IMR-90 (cell line): ENCODE measurements around the gene MYPOP. TPM values are rescaled to one million over a fixed set of nuclear protein-coding genes. Genes with fewer than 3 reads are reported as not detected.

ENCODE experiments used
- ATAC-seq: fragments of 200-7000 bp; cut with Tn5 transposase; 2 replicates; pipeline ENCODE4 v1.9.1; 2020; ENCODE audit warnings: low read depth, mild to moderate bottlenecking, moderate library complexity
- BruUV-seq: library from RNA; stranded (reverse); fragments of 400-500 nt; replicated peaks from 2 replicates; lab custom pipeline; 2021; lab: Mats Ljungman, UMichigan
- CTCF ChIA-PET: fragments of 300-600 bp; formaldehyde crosslinking; extraction: SDS; loops from one replicate; lab custom pipeline; 2021; ENCODE audit warnings: antibody characterized with exemption; lab: Yijun Ruan, JAX
- POLR2A ChIA-PET: fragments of 300-600 bp; sonication (Branson Sonifier 250); formaldehyde crosslinking; loops from one replicate; lab custom pipeline; 2022; ENCODE audit warnings: antibody characterized with exemption; ENCODE audit not compliant: unreplicated experiment; lab: Charles Lee
- DNase-seq: peaks from one replicate; pipeline ENCODE4 v3.0.0; 2013
- H2AFZ ChIP-seq: replicated peaks from 2 replicates; pipeline ENCODE3; 2013; ENCODE audit warnings: low read length, mild to moderate bottlenecking; ENCODE audit not compliant: poor library complexity
- H2AK5ac ChIP-seq: 2 replicates; pipeline ENCODE4 v1.6.1; 2013; ENCODE audit warnings: low read depth, low read length, inconsistent platforms
- H2AK9ac ChIP-seq: replicated peaks from 2 replicates; pipeline ENCODE3; 2013; ENCODE audit warnings: mild to moderate bottlenecking, low read depth, low read length, moderate library complexity; ENCODE audit not compliant: poor library complexity
- H2BK120ac ChIP-seq: 2 replicates; pipeline ENCODE4 v1.6.1; 2013; ENCODE audit warnings: low read depth, low read length, inconsistent platforms
- H2BK15ac ChIP-seq: 3 replicates; pipeline ENCODE4 v1.6.1; 2013; ENCODE audit warnings: low read depth, low read length, inconsistent platforms
- H2BK20ac ChIP-seq: 2 replicates; pipeline ENCODE4 v1.6.1; 2013; ENCODE audit warnings: low read depth, mild to moderate bottlenecking, inconsistent platforms, low read length, moderate library complexity
- H2BK5ac ChIP-seq: 2 replicates; pipeline ENCODE4 v1.6.1; 2013; ENCODE audit warnings: mild to moderate bottlenecking, low read depth, low read length, inconsistent platforms; ENCODE audit not compliant: poor library complexity, severe bottlenecking
- H3K14ac ChIP-seq: replicated peaks from 2 replicates; pipeline ENCODE4 v1.6.1; 2013; ENCODE audit warnings: low read depth, low read length, inconsistent platforms
- H3K18ac ChIP-seq: 2 replicates; pipeline ENCODE4 v1.6.1; 2013; ENCODE audit warnings: low read depth, low read length, control low read depth
- H3K23ac ChIP-seq: 2 replicates; pipeline ENCODE4 v1.6.1; 2013; ENCODE audit warnings: low read depth, low read length, inconsistent platforms
- H3K27ac ChIP-seq: 2 replicates; pipeline ENCODE4 v1.5.1; 2013; ENCODE audit warnings: mild to moderate bottlenecking, control low read depth, low read length; ENCODE audit not compliant: insufficient read depth
- H3K27me3 ChIP-seq: 2 replicates; pipeline ENCODE4 v1.6.1; 2013; ENCODE audit warnings: low read length; ENCODE audit not compliant: control insufficient read depth, insufficient read depth
- H3K36me3 ChIP-seq: 2 replicates; pipeline ENCODE4 v1.6.1; 2013; ENCODE audit warnings: low read length, mixed read lengths; ENCODE audit not compliant: control insufficient read depth, insufficient read depth
- H3K4ac ChIP-seq: 2 replicates; pipeline ENCODE4 v1.6.1; 2013; ENCODE audit warnings: low read depth, low read length, inconsistent platforms
- H3K4me1 ChIP-seq: 2 replicates; pipeline ENCODE4 v1.6.1; 2013; ENCODE audit warnings: low read length, mixed read lengths; ENCODE audit not compliant: control insufficient read depth, insufficient read depth
- H3K4me2 ChIP-seq: 2 replicates; pipeline ENCODE4 v1.6.1; 2013; ENCODE audit warnings: low read depth, mild to moderate bottlenecking, control low read depth, low read length, moderate library complexity
- H3K4me3 ChIP-seq: 2 replicates; pipeline ENCODE4 v1.5.1; 2013; ENCODE audit warnings: low read depth, mild to moderate bottlenecking, control low read depth, low read length, moderate library complexity; ENCODE audit not compliant: insufficient read depth
- H3K56ac ChIP-seq: 2 replicates; pipeline ENCODE4 v1.6.1; 2013; ENCODE audit warnings: low read length, inconsistent platforms; ENCODE audit not compliant: insufficient read depth; ENCODE audit errors: extremely low read depth
- H3K79me1 ChIP-seq, 2 experiments: 2 replicates each; pipeline ENCODE4 v1.6.1; 2013; ENCODE audit warnings: low read length in 2 of 2, inconsistent platforms in 1 of 2, low read depth in 1 of 2
- H3K9ac ChIP-seq: 2 replicates; pipeline ENCODE4 v1.6.1; 2013; ENCODE audit warnings: low read depth, low read length, control low read depth
- H3K9me1 ChIP-seq: 2 replicates; pipeline ENCODE4 v1.6.1; 2013; ENCODE audit warnings: low read length, inconsistent platforms; ENCODE audit not compliant: insufficient read depth
- H3K9me3 ChIP-seq: 2 replicates; pipeline ENCODE4 v1.6.1; 2013; ENCODE audit warnings: low read length; ENCODE audit not compliant: control insufficient read depth, insufficient read depth
- H4K20me1 ChIP-seq: 2 replicates; pipeline ENCODE4 v1.6.1; 2013; ENCODE audit warnings: low read length, inconsistent platforms; ENCODE audit not compliant: insufficient read depth
- H4K5ac ChIP-seq: 2 replicates; pipeline ENCODE4 v1.6.1; 2013; ENCODE audit warnings: mild to moderate bottlenecking, low read depth, low read length, control low read depth
- H4K8ac ChIP-seq, 2 experiments: 2 replicates each; pipeline ENCODE4 v1.6.1; 2013; ENCODE audit warnings: low read depth in 2 of 2, low read length in 2 of 2, control low read depth in 1 of 2, inconsistent platforms in 1 of 2
- H4K91ac ChIP-seq: 2 replicates; pipeline ENCODE4 v1.6.1; 2013; ENCODE audit warnings: low read depth, low read length, inconsistent platforms; ENCODE audit not compliant: insufficient read depth
- BHLHE40 ChIP-seq: fragments of 150-350 bp; IDR thresholded peaks from 2 replicates; pipeline ENCODE4 v1.6.1; 2016; ENCODE audit warnings: mild to moderate bottlenecking, low read depth, low read length
- CEBPB ChIP-seq: IDR thresholded peaks from 2 replicates; pipeline ENCODE4 v1.6.1; 2012; ENCODE audit warnings: low read depth, low read length, improper control_type of control experiment
- CHD1 ChIP-seq: IDR thresholded peaks from 2 replicates; pipeline ENCODE4 v1.6.1; 2012; ENCODE audit warnings: low read depth, low read length, improper control_type of control experiment
- FOS ChIP-seq: fragments of 150-350 bp; IDR thresholded peaks from 2 replicates; pipeline ENCODE4 v1.6.1; 2016; ENCODE audit warnings: low read depth, low read length
- MAFK ChIP-seq: IDR thresholded peaks from 2 replicates; pipeline ENCODE4 v1.6.1; 2012; ENCODE audit warnings: low read depth, low read length, improper control_type of control experiment
- MAZ ChIP-seq: IDR thresholded peaks from 2 replicates; pipeline ENCODE4 v1.6.1; 2012; ENCODE audit warnings: low read depth, mild to moderate bottlenecking, low read length, improper control_type of control experiment, moderate library complexity, borderline replicate concordance
- MXI1 ChIP-seq: IDR thresholded peaks from 2 replicates; pipeline ENCODE4 v1.6.1; 2012; ENCODE audit warnings: low read depth, mild to moderate bottlenecking, low read length, moderate library complexity, borderline replicate concordance
- POLR2A ChIP-seq: IDR thresholded peaks from 2 replicates; pipeline ENCODE4 v1.6.1; 2012; ENCODE audit warnings: mild to moderate bottlenecking, low read depth, low read length
- RCOR1 ChIP-seq: IDR thresholded peaks from 2 replicates; pipeline ENCODE4 v1.6.1; 2012; ENCODE audit warnings: mild to moderate bottlenecking, low read length, improper control_type of control experiment; ENCODE audit not compliant: insufficient replicate concordance
- RFX5 ChIP-seq: IDR thresholded peaks from 2 replicates; pipeline ENCODE4 v1.8.0; 2012; ENCODE audit warnings: low read depth, mild to moderate bottlenecking, low read length, moderate library complexity
- SMC3 ChIP-seq: fragments of 150-350 bp; IDR thresholded peaks from 2 replicates; pipeline ENCODE4 v1.6.1; 2016; ENCODE audit warnings: low read depth, mild to moderate bottlenecking, antibody characterized with exemption, low read length, moderate library complexity
- WGBS, 2 experiments: methylation state at CpG; one replicate each; pipeline versions ENCODE4 v1.1.5 to v1.1.7; 2013; ENCODE audit warnings: missing lambda C conversion rate in 2 of 2; ENCODE audit not compliant: insufficient read length in 1 of 2; ENCODE audit errors: extremely low coverage in 2 of 2; 5-methylcytosine and 5-hydroxymethylcytosine counted together
- dilution Hi-C: fragments of 300-500 bp; cut with HindIII; formaldehyde crosslinking; loops from one replicate; pipeline ENCODE4 v1.14.3; 2018; ENCODE audit warnings: low sequenced_read_pairs; ENCODE audit not compliant: unreplicated experiment
- in situ Hi-C: fragments of 300-500 bp; cut with MboI; formaldehyde crosslinking; loops from 3 replicates; pipeline ENCODE4 v1.14.3; 2019; ENCODE audit warnings: low sequenced_read_pairs, inconsistent platforms, mixed read lengths
- intact Hi-C: fragments of 100-400 bp; cut with micrococcal nuclease; formaldehyde crosslinking; loops from 2 replicates; pipeline ENCODE4 v1.10.0; 2022
- polyA plus RNA-seq, 3 experiments: library from polyadenylated mRNA; depleted of rRNA; stranded (reverse); fragments of >200 nt; gene quantifications; 2 replicates each; pipeline ENCODE4 v1.2.3, GENCODE V29; 2012; ENCODE audit warnings: low replicate concordance in 1 of 3
- total RNA-seq: library from RNA; depleted of rRNA; stranded (reverse); fragments of >200 nt; gene quantifications from 2 replicates; pipeline ENCODE4 v1.2.3, GENCODE V29; 2012
- TF ChIP-seq, protein P1 (sequence below): conservative IDR thresholded peaks from 2 replicates; pipeline ENCODE4 v1.5.1; 2012; ENCODE audit warnings: mild to moderate bottlenecking, low read depth, low read length, improper control_type of control experiment
- TF ChIP-seq, protein P2 (sequence below): fragments of 150-350 bp; IDR thresholded peaks from 2 replicates; pipeline ENCODE4 v1.6.1; 2017; ENCODE audit warnings: mild to moderate bottlenecking, antibody characterized with exemption, low read length, low read depth

Gene MYPOP
- total and polyA plus RNA-seq, 2 of the 4 experiments (the other 2 are of a cell fraction), result 0.36 to 2.8 TPM

DNA sequence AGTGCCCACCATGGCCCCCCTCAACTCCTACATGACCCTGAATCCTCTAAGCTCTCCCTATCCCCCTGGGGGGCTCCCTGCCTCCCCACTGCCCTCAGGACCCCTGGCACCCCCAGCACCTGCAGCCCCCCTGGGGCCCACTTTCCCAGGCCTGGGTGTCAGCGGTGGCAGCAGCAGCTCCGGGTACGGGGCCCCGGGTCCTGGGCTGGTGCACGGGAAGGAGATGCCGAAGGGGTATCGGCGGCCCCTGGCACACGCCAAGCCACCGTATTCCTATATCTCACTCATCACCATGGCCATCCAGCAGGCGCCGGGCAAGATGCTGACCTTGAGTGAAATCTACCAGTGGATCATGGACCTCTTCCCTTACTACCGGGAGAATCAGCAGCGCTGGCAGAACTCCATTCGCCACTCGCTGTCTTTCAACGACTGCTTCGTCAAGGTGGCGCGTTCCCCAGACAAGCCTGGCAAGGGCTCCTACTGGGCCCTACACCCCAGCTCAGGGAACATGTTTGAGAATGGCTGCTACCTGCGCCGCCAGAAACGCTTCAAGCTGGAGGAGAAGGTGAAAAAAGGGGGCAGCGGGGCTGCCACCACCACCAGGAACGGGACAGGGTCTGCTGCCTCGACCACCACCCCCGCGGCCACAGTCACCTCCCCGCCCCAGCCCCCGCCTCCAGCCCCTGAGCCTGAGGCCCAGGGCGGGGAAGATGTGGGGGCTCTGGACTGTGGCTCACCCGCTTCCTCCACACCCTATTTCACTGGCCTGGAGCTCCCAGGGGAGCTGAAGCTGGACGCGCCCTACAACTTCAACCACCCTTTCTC is 30.1 kb downstream of the MYPOP start (continued):
- no peak for TF ChIP-seq POLR2A

DNA sequence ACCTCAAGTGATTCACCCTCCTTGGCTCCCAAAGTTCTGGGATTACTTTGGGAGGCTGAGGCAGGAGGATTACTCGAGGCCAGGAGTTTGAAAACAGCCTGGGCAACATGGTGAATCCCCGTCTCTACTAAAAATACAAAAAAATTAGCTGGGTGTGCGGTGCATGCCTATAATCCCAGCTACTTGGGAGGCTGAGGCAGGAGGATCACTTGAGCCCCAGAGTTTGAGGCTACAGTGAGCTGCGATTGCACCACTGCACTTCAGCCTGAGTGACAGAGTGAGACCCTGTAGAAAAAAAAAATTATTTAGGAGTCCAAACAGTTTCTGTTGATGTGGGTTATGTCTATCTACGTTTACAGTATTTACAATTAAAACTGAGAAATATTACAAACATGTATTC is 31.6 kb downstream of the MYPOP start:
- intact Hi-C loops (no loop called here), in situ Hi-C loops (no loop called here), dilution Hi-C loops (no loop called here)
- no peak overlapping the region for H4K8ac ChIP-seq
- no peak for DNase-seq
- no peaks in the 10 kb centered on the region for H3K79me1 ChIP-seq
- no peak for ATAC-seq
- H3K4ac ChIP-seq, result no peak overlapping the region
- H2BK120ac ChIP-seq, result no peak overlapping the region
- H2BK5ac ChIP-seq, result no peak overlapping the region
- 83% methylated on average over 1 of the region's 5 CpGs; no CpG with 5 or more reads in 1 of the 2 experiments for WGBS, 2 experiments
- H4K20me1 ChIP-seq, result no peaks in the 10 kb centered on the region
- no peak overlapping the region for H2BK20ac ChIP-seq
- H2AFZ ChIP-seq, result no peak overlapping the region
- H3K18ac ChIP-seq, result no peak overlapping the region
- no peaks in the 10 kb centered on the region for H3K9me3 ChIP-seq
- no peak overlapping the region for H2AK5ac ChIP-seq
- H3K27me3 ChIP-seq, result peaks cover 39% of the 10 kb centered on the region
- ChIA-PET CTCF (no interaction called here), POLR2A (no interaction called here)
- H3K4me1 ChIP-seq, result no peaks in the 10 kb centered on the region
- H3K4me2 ChIP-seq, result no peak overlapping the region
- no peak overlapping the region for H3K56ac ChIP-seq
- BruUV-seq, result no TSS peak
- H3K9me1 ChIP-seq, result no peaks in the 10 kb centered on the region
- H4K91ac ChIP-seq, result no peak overlapping the region
- no peak overlapping the region for H3K4me3 ChIP-seq
- no peak overlapping the region for H2BK15ac ChIP-seq
- H3K9ac ChIP-seq, result no peak overlapping the region
- H3K27ac ChIP-seq, result no peak overlapping the region
- H4K5ac ChIP-seq, result no peak overlapping the region
- no peaks in the 10 kb centered on the region for H3K36me3 ChIP-seq
- no peak overlapping the region for H3K14ac ChIP-seq
- no peak overlapping the region for H3K23ac ChIP-seq
- no peak overlapping the region for H2AK9ac ChIP-seq
- TF ChIP-seq MXI1 (no peak), RCOR1 (no peak), RFX5 (no peak), FOS (no peak), CHD1 (no peak), BHLHE40 (no peak), MAZ (no peak), MAFK (no peak), SMC3 (no peak), CEBPB (no peak)
- TF ChIP-seq, protein P1, sequence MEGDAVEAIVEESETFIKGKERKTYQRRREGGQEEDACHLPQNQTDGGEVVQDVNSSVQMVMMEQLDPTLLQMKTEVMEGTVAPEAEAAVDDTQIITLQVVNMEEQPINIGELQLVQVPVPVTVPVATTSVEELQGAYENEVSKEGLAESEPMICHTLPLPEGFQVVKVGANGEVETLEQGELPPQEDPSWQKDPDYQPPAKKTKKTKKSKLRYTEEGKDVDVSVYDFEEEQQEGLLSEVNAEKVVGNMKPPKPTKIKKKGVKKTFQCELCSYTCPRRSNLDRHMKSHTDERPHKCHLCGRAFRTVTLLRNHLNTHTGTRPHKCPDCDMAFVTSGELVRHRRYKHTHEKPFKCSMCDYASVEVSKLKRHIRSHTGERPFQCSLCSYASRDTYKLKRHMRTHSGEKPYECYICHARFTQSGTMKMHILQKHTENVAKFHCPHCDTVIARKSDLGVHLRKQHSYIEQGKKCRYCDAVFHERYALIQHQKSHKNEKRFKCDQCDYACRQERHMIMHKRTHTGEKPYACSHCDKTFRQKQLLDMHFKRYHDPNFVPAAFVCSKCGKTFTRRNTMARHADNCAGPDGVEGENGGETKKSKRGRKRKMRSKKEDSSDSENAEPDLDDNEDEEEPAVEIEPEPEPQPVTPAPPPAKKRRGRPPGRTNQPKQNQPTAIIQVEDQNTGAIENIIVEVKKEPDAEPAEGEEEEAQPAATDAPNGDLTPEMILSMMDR, result no peak
- TF ChIP-seq, protein P2, sequence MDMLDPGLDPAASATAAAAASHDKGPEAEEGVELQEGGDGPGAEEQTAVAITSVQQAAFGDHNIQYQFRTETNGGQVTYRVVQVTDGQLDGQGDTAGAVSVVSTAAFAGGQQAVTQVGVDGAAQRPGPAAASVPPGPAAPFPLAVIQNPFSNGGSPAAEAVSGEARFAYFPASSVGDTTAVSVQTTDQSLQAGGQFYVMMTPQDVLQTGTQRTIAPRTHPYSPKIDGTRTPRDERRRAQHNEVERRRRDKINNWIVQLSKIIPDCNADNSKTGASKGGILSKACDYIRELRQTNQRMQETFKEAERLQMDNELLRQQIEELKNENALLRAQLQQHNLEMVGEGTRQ, result no peak
